Breast epithelium (tissue), 4 donors: ENCODE results near the gene SDR39U1. TPM values are rescaled to one million over a fixed set of nuclear protein-coding genes. Genes with fewer than 3 reads are reported as not detected.
"Not testable (repeated sequence)": the region's sequence is repeated elsewhere in the genome, so short reads cannot be mapped to it uniquely, and the experiment has no call there.

ENCODE experiments used
- DNase-seq, 2 donors: peaks; one replicate each; pipeline ENCODE4 v3.0.0-alpha.2; 2019; ENCODE audit warnings: low spot score in 2 of 2
- H3K27ac ChIP-seq, 2 donors: fragments of 200-600 bp; sonication (generic) in 1 of 2; one replicate each; pipeline ENCODE4 v1.5.1; 2016 to 2019; ENCODE audit warnings: mild to moderate bottlenecking in 1 of 2
- H3K27me3 ChIP-seq, 2 donors: fragments of 200-600 bp; sonication (generic) in 1 of 2; one replicate each; pipeline versions ENCODE4 v1.5.1 to v1.6.0; 2017 to 2019; ENCODE audit warnings: control low read depth in 1 of 2, mild to moderate bottlenecking in 1 of 2
- H3K36me3 ChIP-seq: fragments of 200-600 bp; one replicate; pipeline ENCODE4 v1.5.1; 2019
- H3K4me1 ChIP-seq, 2 donors: fragments of 200-600 bp; sonication (generic); one replicate each; pipeline ENCODE4 v1.5.1; 2016 to 2019; ENCODE audit warnings: control low read depth in 1 of 2
- H3K4me3 ChIP-seq, 3 donors: fragments of 200-600 bp; sonication (generic); 1 replicate in 2 of 3; 2 replicates in 1 of 3; pipeline ENCODE4 v1.5.1; 2016 to 2019; ENCODE audit warnings: mild to moderate bottlenecking in 3 of 3, moderate library complexity in 2 of 3
- H3K9me3 ChIP-seq, 2 donors: fragments of 200-600 bp; sonication (generic) in 1 of 2; one replicate each; pipeline ENCODE4 v1.5.1; 2016 to 2019; ENCODE audit warnings: control low read depth in 1 of 2
- CTCF ChIP-seq, 3 donors: fragments of 450-650 bp; IDR thresholded peaks; one replicate each; pipeline ENCODE4 v1.5.1; 2016 to 2017; ENCODE audit warnings: antibody characterized with exemption in 3 of 3, mild to moderate bottlenecking in 3 of 3, moderate library complexity in 3 of 3
- POLR2A ChIP-seq: fragments of 450-650 bp; IDR thresholded peaks from one replicate; pipeline ENCODE4 v1.6.1; 2016; ENCODE audit warnings: antibody characterized with exemption, mild to moderate bottlenecking, moderate library complexity
- POLR2AphosphoS5 ChIP-seq, 3 donors: sonication (generic); formaldehyde crosslinking; IDR thresholded peaks; one replicate each; pipeline ENCODE4 v1.6.1; 2017; ENCODE audit warnings: antibody characterized with exemption in 3 of 3
- intact Hi-C: fragments of 100-400 bp; cut with DNase I; formaldehyde crosslinking; loops from one replicate; pipeline ENCODE4 v1.15.1; 2023; ENCODE audit warnings: low total_unique reads
- total RNA-seq, 3 donors: library from RNA; depleted of rRNA; stranded (reverse); fragments of >200 nt; gene quantifications; one replicate each; pipeline ENCODE4 v1.1.0, GENCODE V29; 2016

The SDR39U1 gene
- 10 to 100 TPM; 42.1 to 63.4 (median 53.4) TPM for total RNA-seq

DNA sequence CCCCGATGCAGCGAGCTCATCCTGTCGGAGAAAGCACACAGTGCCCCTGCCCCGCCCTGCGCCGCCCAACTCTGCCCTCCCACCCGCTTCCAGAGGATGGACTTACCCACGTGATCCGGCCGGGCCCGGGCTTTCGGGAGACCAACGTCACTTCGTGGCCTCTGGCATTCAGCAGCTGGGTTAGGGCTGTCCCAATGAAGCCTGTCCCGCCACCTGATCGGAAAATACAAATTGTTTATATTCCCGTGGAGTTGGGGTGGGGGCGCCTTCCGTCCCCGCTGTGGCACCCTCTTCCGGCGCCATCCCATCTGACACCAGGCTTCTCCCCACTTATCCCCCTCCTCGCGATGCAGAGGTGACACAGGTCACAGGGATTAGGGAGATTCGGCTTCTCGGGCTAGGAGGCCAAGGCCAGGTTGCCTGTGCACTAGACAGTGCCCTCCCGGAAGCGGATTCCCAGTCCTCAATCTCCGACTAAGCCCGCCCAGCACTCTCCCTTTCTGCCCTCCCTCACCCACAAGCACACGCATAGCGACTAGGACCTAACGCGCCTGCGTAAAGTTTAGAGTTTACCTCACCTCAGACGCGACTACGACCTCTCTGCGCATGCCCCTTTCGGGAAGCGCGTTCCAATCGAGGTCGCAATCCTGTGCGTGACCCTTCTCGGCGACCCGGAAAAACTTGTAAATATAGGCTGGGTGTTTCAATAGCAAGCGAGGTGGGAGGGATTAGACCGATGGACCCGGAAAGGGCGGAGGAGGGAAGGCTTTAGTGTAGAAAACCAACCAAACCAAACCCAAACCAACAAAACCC is at the start of gene SDR39U1:
Gene SDR39U1 (minus strand): TSS at position 537 of the 813 bp plus-strand sequence. CDS start 7 bp downstream, at position 530.
- peak within 1 kb of the TSS; percentile 59 to 82 (median 75) for H3K4me3 ChIP-seq
- H3K36me3 ChIP-seq: no peaks in the 10 kb centered on the region
- H3K27ac ChIP-seq: peak within 1 kb of the TSS; percentile 99 to 100
- intact Hi-C loops: no loop called here
- peak; percentile 96 to 98 for DNase-seq
- H3K4me1 ChIP-seq: peaks cover 0 to 17% of the 10 kb centered on the region in 2 donors
- H3K27me3 ChIP-seq: no peaks in the 10 kb centered on the region
- TF ChIP-seq CTCF (IDR thresholded peaks at IDR 0.05) (peak; percentile 14 to 21 (median 16)), POLR2AphosphoS5 (IDR thresholded peaks at IDR 0.05) (peak; percentile 89 to 97 (median 90)), POLR2A (peak; percentile 88)
- no peaks in the 10 kb centered on the region for H3K9me3 ChIP-seq

DNA sequence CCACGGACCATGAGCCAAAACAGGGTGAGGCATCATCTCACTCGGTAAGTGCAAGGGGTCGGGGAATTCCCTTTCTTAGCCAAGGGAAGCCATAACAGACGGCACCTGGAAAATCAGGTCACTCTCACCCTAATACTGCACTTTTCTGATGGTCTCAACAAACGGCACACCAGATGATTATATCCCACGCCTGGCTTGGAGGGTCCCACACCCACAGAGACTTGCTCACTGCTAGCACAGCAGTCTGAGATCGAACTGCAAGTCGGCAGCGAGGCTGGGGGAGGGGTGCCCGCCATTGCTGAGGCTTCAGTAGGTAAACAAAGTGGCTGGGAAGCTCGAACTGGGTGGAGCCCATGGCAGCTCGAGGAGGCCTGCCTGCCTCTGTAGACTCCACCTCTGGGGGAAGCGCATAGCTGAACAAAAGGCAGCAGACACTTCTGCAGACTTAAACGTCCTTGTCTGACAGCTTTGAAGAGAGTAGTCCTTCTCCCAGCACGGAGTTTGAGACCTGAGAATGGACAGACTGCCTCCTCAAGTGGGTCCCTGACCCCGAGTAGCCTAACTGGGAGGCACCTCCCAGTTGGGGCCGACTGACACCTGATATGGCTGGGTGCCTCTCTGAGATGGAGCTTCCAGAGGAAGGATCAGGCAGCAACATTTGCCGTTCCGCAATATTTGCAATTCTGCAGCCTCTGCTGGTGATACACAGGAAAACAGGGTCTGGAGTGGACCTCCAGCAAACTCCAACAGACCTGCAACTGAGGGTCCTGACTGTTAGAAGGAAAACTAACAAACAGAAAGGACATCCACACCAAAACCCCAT is 49.2 kb upstream of the SDR39U1 start:
- H3K4me1 ChIP-seq, H3K36me3 ChIP-seq, H3K4me3 ChIP-seq, H3K27me3 ChIP-seq, DNase-seq, intact Hi-C loops, H3K27ac ChIP-seq: not testable (repeated sequence)
- H3K9me3 ChIP-seq: peaks cover 0 to 10% of the 10 kb centered on the region in 2 donors

- Histone ChIP-seq H3K27ac (no peak overlapping the region), H3K4me1 (no peaks in the 10 kb centered on the region), H3K4me3 (no peak overlapping the region), H3K36me3 (no peaks in the 10 kb centered on the region), H3K9me3 (no peaks in the 10 kb centered on the region), H3K27me3 (no peaks in the 10 kb centered on the region)
- TF ChIP-seq POLR2A (no peak), POLR2AphosphoS5 (IDR thresholded peaks at IDR 0.05) (no peak), CTCF (IDR thresholded peaks at IDR 0.05) (no peak)
- no peak for DNase-seq
- intact Hi-C loops: no loop called here
These were observed 41.2 kb upstream of the SDR39U1 start for GRCh38 chr14:24483604-24484252.

GRCh38 chr14:24482699-24483303 is 40.2 kb upstream of the SDR39U1 start:
- not testable (repeated sequence) for DNase-seq

GRCh38 chr14:24481622-24482324 is 39.2 kb upstream of the SDR39U1 start:
- H3K36me3 ChIP-seq: no peaks in the 10 kb centered on the region
- H3K27me3 ChIP-seq: no peaks in the 10 kb centered on the region
- intact Hi-C loops: no loop called here
- no peak for DNase-seq
- H3K9me3 ChIP-seq: no peaks in the 10 kb centered on the region
- H3K4me3 ChIP-seq: no peak overlapping the region
- no peaks in the 10 kb centered on the region for H3K4me1 ChIP-seq
- no peak overlapping the region for H3K27ac ChIP-seq
- TF ChIP-seq POLR2AphosphoS5 (IDR thresholded peaks at IDR 0.05): no peak
- TF ChIP-seq CTCF (IDR thresholded peaks at IDR 0.05): peak in 1 of 3 donors; percentile 16

More at GRCh38 chr14:24482699-24483303, 40.2 kb upstream of the SDR39U1 start:
- H3K4me1 ChIP-seq, H3K27me3 ChIP-seq, H3K27ac ChIP-seq, H3K9me3 ChIP-seq, H3K36me3 ChIP-seq, H3K4me3 ChIP-seq, intact Hi-C loops: not testable (repeated sequence)

DNA sequence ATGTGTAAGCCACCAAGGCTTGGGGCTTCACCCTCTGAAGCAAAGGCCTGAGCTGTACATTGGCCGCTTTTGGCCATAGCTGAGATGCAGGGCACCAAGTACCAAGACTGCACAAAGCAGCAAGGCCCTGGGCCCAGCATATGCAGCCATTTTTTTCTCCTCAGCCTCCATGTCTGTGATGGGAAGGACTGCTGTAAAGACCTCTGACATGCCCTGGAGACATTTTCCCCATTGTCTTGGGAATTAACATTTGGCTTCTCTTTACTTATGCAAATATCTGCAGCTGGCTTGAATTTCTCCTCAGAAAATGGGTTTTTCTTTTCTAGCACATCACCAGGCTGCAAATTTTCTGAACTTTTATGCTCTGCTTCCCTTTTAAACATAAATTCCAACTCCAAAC is 37.4 kb upstream of the SDR39U1 start:
- H3K27me3 ChIP-seq, H3K9me3 ChIP-seq, DNase-seq, H3K4me3 ChIP-seq, H3K4me1 ChIP-seq, H3K36me3 ChIP-seq, H3K27ac ChIP-seq, intact Hi-C loops: not testable (repeated sequence)
